SK-N-SH treated with all-trans-retinoic acid at 6 μM for 48 hours (cell line): ENCODE results near the gene MYD88.

ENCODE experiments used
- ATAC-seq: fragments of 200-7000 bp; cut with Tn5 transposase; 3 replicates; pipeline ENCODE4 v1.9.1; 2020; ENCODE audit warnings: mild to moderate bottlenecking, moderate library complexity
- ARNTL ChIP-seq: fragments of 450-650 bp; formaldehyde crosslinking; IDR thresholded peaks from 2 replicates; pipeline ENCODE4 v1.5.0; 2020; ENCODE audit warnings: low read depth, mild to moderate bottlenecking, moderate library complexity, borderline replicate concordance
- BACH2 ChIP-seq: fragments of 250-450 bp; sonication (Bioruptor Pico); IDR thresholded peaks from 2 replicates; pipeline ENCODE4 v1.9.0; 2021; ENCODE audit warnings: mild to moderate bottlenecking, borderline replicate concordance
- CREB5 ChIP-seq: fragments of 250-450 bp; sonication (Bioruptor Pico); IDR thresholded peaks from 2 replicates; pipeline ENCODE4 v1.5.1; 2020; ENCODE audit warnings: low read depth, mild to moderate bottlenecking, moderate library complexity
- CSDC2 ChIP-seq: fragments of 250-450 bp; sonication (Bioruptor Pico); IDR thresholded peaks from 2 replicates; pipeline ENCODE4 v1.5.0; 2020; ENCODE audit warnings: mild to moderate bottlenecking, moderate library complexity
- CSRNP3 ChIP-seq: fragments of 250-450 bp; sonication (Bioruptor Pico); IDR thresholded peaks from 2 replicates; pipeline ENCODE4 v1.5.1; 2021; ENCODE audit warnings: mild to moderate bottlenecking, moderate library complexity
- ESRRG ChIP-seq: fragments of 250-450 bp; sonication (Bioruptor Pico); IDR thresholded peaks from 2 replicates; pipeline ENCODE4 v1.6.1; 2021; ENCODE audit warnings: mild to moderate bottlenecking
- GLIS3 ChIP-seq: fragments of 250-450 bp; sonication (Bioruptor Pico); IDR thresholded peaks from 2 replicates; pipeline ENCODE4 v1.5.0; 2020; ENCODE audit warnings: mild to moderate bottlenecking, moderate library complexity
- ISL1 ChIP-seq: fragments of 250-450 bp; sonication (Bioruptor Pico); IDR thresholded peaks from 2 replicates; pipeline ENCODE4 v2.1.2; 2022; ENCODE audit warnings: mild to moderate bottlenecking, moderate library complexity
- OSR1 ChIP-seq: fragments of 250-450 bp; sonication (Bioruptor Pico); IDR thresholded peaks from 2 replicates; pipeline ENCODE4 v1.8.0; 2022; ENCODE audit warnings: moderate library complexity, mild to moderate bottlenecking, inconsistent platforms
- PATZ1 ChIP-seq: fragments of 250-450 bp; sonication (Bioruptor Pico); IDR thresholded peaks from 2 replicates; pipeline ENCODE4 v1.8.0; 2020; ENCODE audit warnings: mild to moderate bottlenecking, moderate library complexity, borderline replicate concordance
- SNAI2 ChIP-seq: fragments of 250-450 bp; sonication (Bioruptor Pico); IDR thresholded peaks from 2 replicates; pipeline ENCODE4 v1.5.0; 2020; ENCODE audit warnings: mild to moderate bottlenecking, moderate library complexity
- TOX ChIP-seq: fragments of 250-450 bp; sonication (Bioruptor Pico); IDR thresholded peaks from 2 replicates; pipeline ENCODE4 v1.8.0; 2021; ENCODE audit warnings: mild to moderate bottlenecking, moderate library complexity, borderline replicate concordance
- ZC3H10 ChIP-seq: fragments of 250-450 bp; sonication (Bioruptor Pico); IDR thresholded peaks from 2 replicates; pipeline ENCODE4 v1.5.1; 2021; ENCODE audit warnings: mild to moderate bottlenecking, moderate library complexity
- ZFP3 ChIP-seq: fragments of 250-450 bp; sonication (Bioruptor Pico); IDR thresholded peaks from 2 replicates; pipeline ENCODE4 v1.5.0; 2020; ENCODE audit warnings: mild to moderate bottlenecking, moderate library complexity
- ZNF565 ChIP-seq: fragments of 450-650 bp; formaldehyde crosslinking; conservative IDR thresholded peaks from 2 replicates; pipeline ENCODE4 v1.5.0; 2020; ENCODE audit warnings: low read depth, mild to moderate bottlenecking, moderate library complexity
- ZNF8 ChIP-seq: fragments of 450-650 bp; formaldehyde crosslinking; IDR thresholded peaks from 2 replicates; pipeline ENCODE4 v1.5.0; 2020; ENCODE audit warnings: mild to moderate bottlenecking, moderate library complexity
- TF ChIP-seq, protein P1 (sequence below): fragments of 250-450 bp; sonication (Bioruptor Pico); IDR thresholded peaks from 2 replicates; pipeline ENCODE4 v1.5.0; 2020; ENCODE audit warnings: mild to moderate bottlenecking, moderate library complexity
- TF ChIP-seq, protein P2 (sequence below): fragments of 250-450 bp; sonication (Bioruptor Pico); IDR thresholded peaks from 2 replicates; pipeline ENCODE4 v1.8.0; 2021; ENCODE audit warnings: low read depth, mild to moderate bottlenecking, moderate library complexity, borderline replicate concordance

The MYD88 gene

DNA sequence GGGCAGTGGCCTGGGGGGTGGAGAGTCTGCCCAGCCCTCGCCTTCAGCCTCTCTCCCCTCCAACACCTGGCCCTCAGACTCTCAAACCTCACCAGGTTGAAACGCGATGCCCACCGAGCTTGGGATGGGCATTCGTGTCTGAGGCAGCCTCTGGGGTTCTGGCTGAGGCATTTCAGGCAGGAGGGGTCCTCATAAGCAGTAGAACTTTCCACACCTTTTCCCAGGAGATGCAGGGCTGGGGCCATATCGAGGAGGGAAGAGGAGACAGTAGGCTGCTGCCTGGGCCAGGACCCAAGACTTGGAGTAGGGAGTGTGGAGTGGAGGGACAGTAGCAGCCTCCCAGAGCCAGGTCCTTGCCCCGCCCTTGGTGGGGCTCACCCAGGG is 26.1 kb upstream of the MYD88 start:
- no peak for TF ChIP-seq GLIS3 (CRISPR knock-in tag)
- no peak for TF ChIP-seq ARNTL (CRISPR knock-in tag)
- TF ChIP-seq, protein P1, sequence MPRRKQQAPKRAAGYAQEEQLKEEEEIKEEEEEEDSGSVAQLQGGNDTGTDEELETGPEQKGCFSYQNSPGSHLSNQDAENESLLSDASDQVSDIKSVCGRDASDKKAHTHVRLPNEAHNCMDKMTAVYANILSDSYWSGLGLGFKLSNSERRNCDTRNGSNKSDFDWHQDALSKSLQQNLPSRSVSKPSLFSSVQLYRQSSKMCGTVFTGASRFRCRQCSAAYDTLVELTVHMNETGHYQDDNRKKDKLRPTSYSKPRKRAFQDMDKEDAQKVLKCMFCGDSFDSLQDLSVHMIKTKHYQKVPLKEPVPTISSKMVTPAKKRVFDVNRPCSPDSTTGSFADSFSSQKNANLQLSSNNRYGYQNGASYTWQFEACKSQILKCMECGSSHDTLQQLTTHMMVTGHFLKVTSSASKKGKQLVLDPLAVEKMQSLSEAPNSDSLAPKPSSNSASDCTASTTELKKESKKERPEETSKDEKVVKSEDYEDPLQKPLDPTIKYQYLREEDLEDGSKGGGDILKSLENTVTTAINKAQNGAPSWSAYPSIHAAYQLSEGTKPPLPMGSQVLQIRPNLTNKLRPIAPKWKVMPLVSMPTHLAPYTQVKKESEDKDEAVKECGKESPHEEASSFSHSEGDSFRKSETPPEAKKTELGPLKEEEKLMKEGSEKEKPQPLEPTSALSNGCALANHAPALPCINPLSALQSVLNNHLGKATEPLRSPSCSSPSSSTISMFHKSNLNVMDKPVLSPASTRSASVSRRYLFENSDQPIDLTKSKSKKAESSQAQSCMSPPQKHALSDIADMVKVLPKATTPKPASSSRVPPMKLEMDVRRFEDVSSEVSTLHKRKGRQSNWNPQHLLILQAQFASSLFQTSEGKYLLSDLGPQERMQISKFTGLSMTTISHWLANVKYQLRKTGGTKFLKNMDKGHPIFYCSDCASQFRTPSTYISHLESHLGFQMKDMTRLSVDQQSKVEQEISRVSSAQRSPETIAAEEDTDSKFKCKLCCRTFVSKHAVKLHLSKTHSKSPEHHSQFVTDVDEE = no peak
- TF ChIP-seq CREB5 (CRISPR knock-in tag) = no peak
- no peak for TF ChIP-seq OSR1 (CRISPR knock-in tag)
- no peak for TF ChIP-seq CSRNP3 (CRISPR knock-in tag)
- TF ChIP-seq ESRRG (CRISPR knock-in tag) = no peak
- TF ChIP-seq CSDC2 (CRISPR knock-in tag) = no peak
- TF ChIP-seq ZNF565 (CRISPR knock-in tag) = no peak
- TF ChIP-seq ZC3H10 (CRISPR knock-in tag) = no peak
- TF ChIP-seq, protein P2, sequence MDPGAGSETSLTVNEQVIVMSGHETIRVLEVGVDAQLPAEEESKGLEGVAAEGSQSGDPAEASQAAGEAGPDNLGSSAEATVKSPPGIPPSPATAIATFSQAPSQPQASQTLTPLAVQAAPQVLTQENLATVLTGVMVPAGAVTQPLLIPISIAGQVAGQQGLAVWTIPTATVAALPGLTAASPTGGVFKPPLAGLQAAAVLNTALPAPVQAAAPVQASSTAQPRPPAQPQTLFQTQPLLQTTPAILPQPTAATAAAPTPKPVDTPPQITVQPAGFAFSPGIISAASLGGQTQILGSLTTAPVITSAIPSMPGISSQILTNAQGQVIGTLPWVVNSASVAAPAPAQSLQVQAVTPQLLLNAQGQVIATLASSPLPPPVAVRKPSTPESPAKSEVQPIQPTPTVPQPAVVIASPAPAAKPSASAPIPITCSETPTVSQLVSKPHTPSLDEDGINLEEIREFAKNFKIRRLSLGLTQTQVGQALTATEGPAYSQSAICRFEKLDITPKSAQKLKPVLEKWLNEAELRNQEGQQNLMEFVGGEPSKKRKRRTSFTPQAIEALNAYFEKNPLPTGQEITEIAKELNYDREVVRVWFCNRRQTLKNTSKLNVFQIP (CRISPR knock-in tag) = no peak
- no peak for TF ChIP-seq ZNF8
- TF ChIP-seq BACH2 = no peak
- no peak for TF ChIP-seq TOX (CRISPR knock-in tag)
- TF ChIP-seq SNAI2 (CRISPR knock-in tag) = no peak
- no peak for TF ChIP-seq ZFP3 (CRISPR knock-in tag)
- no peak for TF ChIP-seq PATZ1 (CRISPR knock-in tag)
- TF ChIP-seq ISL1 (CRISPR knock-in tag) = no peak

DNA sequence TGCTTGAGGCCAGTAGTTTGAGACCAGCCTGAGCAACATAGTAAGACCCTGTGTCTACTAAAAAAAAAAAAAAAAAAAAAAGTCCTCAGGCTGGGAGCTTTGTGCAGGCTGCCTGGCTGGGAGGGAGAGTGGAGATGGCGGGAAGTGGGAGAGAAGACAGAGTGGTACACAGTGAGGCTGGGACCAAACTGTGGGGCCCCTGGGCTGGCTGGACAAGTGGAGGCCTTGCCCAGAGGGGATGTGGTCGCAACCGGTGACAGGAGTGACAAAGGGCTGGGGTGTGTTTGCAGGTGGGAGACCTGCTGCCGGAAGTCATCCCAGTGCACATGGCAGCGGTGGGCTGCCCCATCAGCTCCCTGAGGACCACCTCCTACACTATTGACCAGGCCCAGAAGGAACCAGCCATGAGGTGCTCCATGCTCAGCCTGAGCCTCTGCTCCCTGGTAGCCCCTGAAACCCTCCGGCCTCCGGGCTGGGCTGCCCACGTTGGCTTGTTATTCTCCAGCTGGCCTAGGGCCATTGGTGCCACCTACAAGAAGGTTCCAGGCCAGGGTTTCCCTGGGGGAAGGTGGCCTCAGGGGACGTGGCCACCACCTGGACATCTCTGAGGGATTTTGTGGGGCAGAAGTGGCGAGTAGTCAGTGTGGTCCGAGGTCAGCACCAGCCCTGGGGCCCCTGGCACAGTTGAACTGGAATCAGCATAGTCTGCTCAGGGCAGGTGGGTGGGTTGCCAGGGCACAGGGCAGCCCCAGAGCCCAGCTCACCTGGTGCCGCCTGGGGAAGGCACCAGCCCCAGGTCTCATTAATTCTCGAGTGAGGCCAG is 24.2 kb upstream of the MYD88 start:
- no peak for TF ChIP-seq ZFP3 (CRISPR knock-in tag)
- TF ChIP-seq CSDC2 (CRISPR knock-in tag) = no peak
- no peak for TF ChIP-seq CSRNP3 (CRISPR knock-in tag)
- no peak for TF ChIP-seq CREB5 (CRISPR knock-in tag)
- TF ChIP-seq PATZ1 (CRISPR knock-in tag) = no peak
- TF ChIP-seq GLIS3 (CRISPR knock-in tag) = no peak
- no peak for TF ChIP-seq TOX (CRISPR knock-in tag)
- ATAC-seq = no peak

More for the DNA sequence above, 26.1 kb upstream of the MYD88 start:
- ATAC-seq = no peak
